Astrocyte (in vitro differentiated cells and primary cell): Measurements from ENCODE around the gene ITPKB. TPM values are rescaled to one million over a fixed set of nuclear protein-coding genes. Genes with fewer than 3 reads are reported as not detected.

Experiments
- DNase-seq: peaks from one replicate; pipeline ENCODE4 v3.0.0-alpha.2; 2010; ENCODE audit warnings: low read depth
- FAIRE-seq: peaks from 2 replicates; lab custom pipeline; 2011; peaks lifted over from hg19 to GRCh38; lab: Jason Lieb, UNC
- H2AFZ ChIP-seq: 2 replicates; pipeline ENCODE4 v1.6.0; 2012; ENCODE audit warnings: low read depth, low read length, inconsistent platforms
- H3K27ac ChIP-seq: 2 replicates; pipeline ENCODE4 v1.5.1; 2011; ENCODE audit warnings: low read depth, low read length, inconsistent platforms
- H3K27me3 ChIP-seq: 2 replicates; pipeline ENCODE4 v1.6.0; 2011; ENCODE audit warnings: low read length, inconsistent platforms; ENCODE audit not compliant: insufficient read depth
- H3K36me3 ChIP-seq: 2 replicates; pipeline ENCODE4 v1.5.1; 2011; ENCODE audit warnings: low read length, inconsistent platforms; ENCODE audit not compliant: insufficient read depth
- H3K4me1 ChIP-seq: 2 replicates; pipeline ENCODE4 v1.5.1; 2011; ENCODE audit warnings: low read length, inconsistent platforms; ENCODE audit not compliant: insufficient read depth
- H3K4me2 ChIP-seq: 2 replicates; pipeline ENCODE4 v1.6.0; 2012; ENCODE audit warnings: low read length, inconsistent platforms
- H3K4me3 ChIP-seq: 2 replicates; pipeline ENCODE4 v1.5.1; 2011; ENCODE audit warnings: low read depth, mild to moderate bottlenecking, low read length, inconsistent platforms; ENCODE audit not compliant: insufficient read depth
- H3K79me2 ChIP-seq: 2 replicates; pipeline ENCODE4 v1.6.0; 2012; ENCODE audit warnings: mild to moderate bottlenecking, low read length, inconsistent platforms; ENCODE audit not compliant: insufficient read depth
- H3K9ac ChIP-seq: 2 replicates; pipeline ENCODE4 v1.6.0; 2012; ENCODE audit warnings: mild to moderate bottlenecking, low read length, inconsistent platforms
- H3K9me3 ChIP-seq: 2 replicates; pipeline ENCODE4 v1.5.1; 2012; ENCODE audit warnings: low read depth, mild to moderate bottlenecking, low read length, inconsistent platforms; ENCODE audit not compliant: insufficient read depth
- H4K20me1 ChIP-seq: 2 replicates; pipeline ENCODE4 v1.6.0; 2012; ENCODE audit warnings: low read length, inconsistent platforms; ENCODE audit not compliant: insufficient read depth
- H3K27ac Mint-ChIP-seq: one replicate; pipeline ENCODE4 v1.8.0; 2021; ENCODE audit warnings: mild to moderate bottlenecking, mixed read lengths; ENCODE audit not compliant: unreplicated experiment
- H3K27me3 Mint-ChIP-seq: one replicate; pipeline ENCODE4 v1.8.0; 2021; ENCODE audit warnings: low read depth, mixed read lengths; ENCODE audit not compliant: unreplicated experiment
- H3K36me3 Mint-ChIP-seq: one replicate; pipeline ENCODE4 v1.8.0; 2021; ENCODE audit warnings: low read depth, mixed read lengths; ENCODE audit not compliant: unreplicated experiment
- H3K4me1 Mint-ChIP-seq: one replicate; pipeline ENCODE4 v1.8.0; 2021; ENCODE audit warnings: low read depth, mixed read lengths; ENCODE audit not compliant: unreplicated experiment
- H3K4me3 Mint-ChIP-seq: one replicate; pipeline ENCODE4 v1.8.0; 2021; ENCODE audit warnings: mild to moderate bottlenecking, moderate library complexity, mixed read lengths; ENCODE audit not compliant: unreplicated experiment
- H3K9me3 Mint-ChIP-seq: one replicate; pipeline ENCODE4 v1.8.0; 2021; ENCODE audit warnings: mild to moderate bottlenecking, mixed read lengths; ENCODE audit not compliant: unreplicated experiment
- CTCF ChIP-seq: IDR thresholded peaks from 2 replicates; pipeline ENCODE4 v1.5.1; 2011; ENCODE audit warnings: low read depth, mild to moderate bottlenecking, inconsistent platforms, low read length, moderate library complexity; ENCODE audit not compliant: insufficient read depth
- EZH2 ChIP-seq: IDR thresholded peaks from 2 replicates; pipeline ENCODE4 v1.6.1; 2012; ENCODE audit warnings: mild to moderate bottlenecking, low read length, inconsistent platforms; ENCODE audit not compliant: insufficient read depth
- total RNA-seq: library from RNA; stranded (reverse); gene quantifications from 2 replicates; pipeline ENCODE4 v1.2.1, GENCODE V29; 2021

Gene ITPKB
- total RNA-seq, 1 donor from 2014 or later = 10.5 TPM

- DNase-seq (no peak), FAIRE-seq (no peak)
- H3K4me1 ChIP-seq = no peaks in the 10 kb centered on the region
- H3K4me2 ChIP-seq = no peak overlapping the region
- no peak overlapping the region for H3K4me3 ChIP-seq
- H4K20me1 ChIP-seq = no peaks in the 10 kb centered on the region
- TF ChIP-seq EZH2 = no peak
- TF ChIP-seq CTCF = no peak
- peaks cover 3% of the 10 kb centered on the region for H3K27me3 ChIP-seq
- H3K27ac ChIP-seq = no peak overlapping the region
- Mint-ChIP-seq H3K36me3 (no peaks in the 10 kb centered on the region), H3K4me1 (no peaks in the 10 kb centered on the region), H3K4me3 (no peak overlapping the region), H3K9me3 (no peaks in the 10 kb centered on the region), H3K27me3 (peaks cover 31% of the 10 kb centered on the region), H3K27ac (no peak overlapping the region)
- no peaks in the 10 kb centered on the region for H3K36me3 ChIP-seq
- no peaks in the 10 kb centered on the region for H3K79me2 ChIP-seq
- no peaks in the 10 kb centered on the region for H3K9me3 ChIP-seq
- no peak overlapping the region for H2AFZ ChIP-seq
- no peak overlapping the region for H3K9ac ChIP-seq
These were observed 127.8 kb downstream of the ITPKB start for GRCh38 chr1:226611301-226611700.

- Mint-ChIP-seq H3K27me3 (peaks cover 31% of the 10 kb centered on the region), H3K4me1 (no peaks in the 10 kb centered on the region), H3K36me3 (no peaks in the 10 kb centered on the region), H3K4me3 (no peak overlapping the region), H3K9me3 (no peaks in the 10 kb centered on the region), H3K27ac (no peak overlapping the region)
- H3K27ac ChIP-seq = no peak overlapping the region
- DNase-seq = no peak
- no peak overlapping the region for H2AFZ ChIP-seq
- no peak overlapping the region for H3K4me2 ChIP-seq
- TF ChIP-seq CTCF (no peak), EZH2 (no peak)
- no peak overlapping the region for H3K4me3 ChIP-seq
- H3K9me3 ChIP-seq = no peaks in the 10 kb centered on the region
- H3K36me3 ChIP-seq = no peaks in the 10 kb centered on the region
- H3K79me2 ChIP-seq = no peaks in the 10 kb centered on the region
- H3K4me1 ChIP-seq = no peaks in the 10 kb centered on the region
- no peak for FAIRE-seq
- H4K20me1 ChIP-seq = no peaks in the 10 kb centered on the region
- H3K9ac ChIP-seq = no peak overlapping the region
- peaks cover 3% of the 10 kb centered on the region for H3K27me3 ChIP-seq
These were observed 128.4 kb downstream of the ITPKB start for GRCh38 chr1:226610671-226611070.

DNA sequence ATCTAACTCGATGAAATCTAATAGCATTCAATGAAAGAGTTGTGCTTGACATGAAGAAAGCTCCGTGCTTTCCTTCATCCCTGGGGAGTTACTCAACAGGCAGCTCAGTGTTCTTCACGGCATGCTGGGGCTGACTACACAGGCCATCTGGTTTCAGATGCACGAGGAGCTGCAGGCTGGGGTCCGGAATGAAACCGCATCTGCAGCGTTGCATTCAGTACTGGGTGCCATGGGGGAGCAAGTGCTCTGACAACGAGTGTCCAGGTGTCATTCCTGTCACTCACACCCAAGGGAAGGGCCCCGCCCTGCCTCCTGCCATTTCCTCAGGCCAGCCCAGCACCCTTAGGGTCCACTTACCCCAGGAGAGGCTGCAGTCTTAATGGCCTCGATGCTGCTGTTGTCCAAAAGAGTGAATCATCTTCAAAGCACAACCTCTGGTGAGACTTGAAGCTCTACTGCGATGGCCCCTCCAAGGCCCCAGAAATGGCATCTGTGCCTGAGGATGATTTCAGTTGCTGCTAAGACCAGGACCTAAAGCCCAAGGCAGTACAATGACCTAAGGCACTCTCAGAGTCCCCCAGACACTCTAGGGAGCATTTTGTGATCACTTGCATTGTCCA is 129.1 kb downstream of the ITPKB start:
- Histone ChIP-seq H3K27ac (no peak overlapping the region), H3K27me3 (peaks cover 3% of the 10 kb centered on the region), H4K20me1 (no peaks in the 10 kb centered on the region), H3K4me3 (no peak overlapping the region), H3K79me2 (no peaks in the 10 kb centered on the region), H3K9me3 (no peaks in the 10 kb centered on the region), H3K36me3 (no peaks in the 10 kb centered on the region), H2AFZ (no peak overlapping the region), H3K9ac (no peak overlapping the region), H3K4me2 (no peak overlapping the region), H3K4me1 (no peaks in the 10 kb centered on the region)
- no peak for FAIRE-seq
- no peaks in the 10 kb centered on the region for H3K36me3 Mint-ChIP-seq
- TF ChIP-seq EZH2 (no peak), CTCF (no peak)
- peaks cover 34% of the 10 kb centered on the region for H3K27me3 Mint-ChIP-seq
- no peaks in the 10 kb centered on the region for H3K4me1 Mint-ChIP-seq
- no peaks in the 10 kb centered on the region for H3K9me3 Mint-ChIP-seq
- no peak for DNase-seq
- no peak overlapping the region for H3K4me3 Mint-ChIP-seq
- H3K27ac Mint-ChIP-seq = no peak overlapping the region
